Caco-2 (cell line): ENCODE data around the gene ZNF264. TPM values are rescaled to one million over a fixed set of nuclear protein-coding genes. Genes with fewer than 3 reads are reported as not detected.

Source experiments
- BruUV-seq: library from RNA; stranded (reverse); fragments of 400-500 nt; replicated peaks from 2 replicates; lab custom pipeline; 2021; lab: Mats Ljungman, UMichigan
- CTCF ChIA-PET: fragments of 300-600 bp; sonication (Branson Sonifier 250); formaldehyde crosslinking; loops from one replicate; lab custom pipeline; 2022; ENCODE audit warnings: antibody characterized with exemption; lab: Charles Lee
- POLR2A ChIA-PET: fragments of 300-600 bp; sonication (Branson Sonifier 250); formaldehyde crosslinking; loops from one replicate; lab custom pipeline; 2022; ENCODE audit warnings: antibody characterized with exemption; lab: Charles Lee
- DNase-seq, 2 experiments: peaks; one replicate each; pipeline versions ENCODE4 v3.0.0 to v3.0.0-alpha.2; 2020 to 2022
- H3K27me3 ChIP-seq: replicated peaks from 2 replicates; pipeline ENCODE4 v1.6.0; 2011; ENCODE audit warnings: low read length; ENCODE audit not compliant: control insufficient read depth, insufficient read depth
- H3K36me3 ChIP-seq: 2 replicates; pipeline ENCODE4 v1.5.1; 2011; ENCODE audit warnings: low read length; ENCODE audit not compliant: control insufficient read depth, insufficient read depth
- H3K4me1 ChIP-seq: fragments of 250-450 bp; sonication (Bioruptor Pico); 2 replicates; pipeline ENCODE4 v1.5.1; 2020; ENCODE audit warnings: mild to moderate bottlenecking
- H3K4me3 ChIP-seq: 2 replicates; pipeline ENCODE4 v1.5.1; 2011; ENCODE audit warnings: low read depth, mild to moderate bottlenecking, control low read depth, low read length
- H3K9me3 ChIP-seq: fragments of 250-450 bp; sonication (Bioruptor Pico); 2 replicates; pipeline ENCODE4 v1.5.1; 2020; ENCODE audit warnings: mild to moderate bottlenecking, moderate library complexity
- H3K27ac Mint-ChIP-seq: one replicate; pipeline ENCODE4 v1.8.0; 2022; ENCODE audit warnings: mixed read lengths; ENCODE audit not compliant: unreplicated experiment
- H3K27me3 Mint-ChIP-seq: one replicate; pipeline ENCODE4 v1.8.0; 2022; ENCODE audit warnings: mixed read lengths; ENCODE audit not compliant: insufficient read depth, unreplicated experiment
- H3K36me3 Mint-ChIP-seq: one replicate; pipeline ENCODE4 v1.8.0; 2022; ENCODE audit warnings: mild to moderate bottlenecking, mixed read lengths; ENCODE audit not compliant: insufficient read depth, unreplicated experiment
- H3K4me1 Mint-ChIP-seq: one replicate; pipeline ENCODE4 v1.8.0; 2022; ENCODE audit warnings: low read depth, mixed read lengths; ENCODE audit not compliant: unreplicated experiment
- H3K4me3 Mint-ChIP-seq: one replicate; pipeline ENCODE4 v1.8.0; 2022; ENCODE audit warnings: mild to moderate bottlenecking, moderate library complexity, mixed read lengths; ENCODE audit not compliant: unreplicated experiment
- H3K9me3 Mint-ChIP-seq: one replicate; pipeline ENCODE4 v1.8.0; 2022; ENCODE audit warnings: mixed read lengths; ENCODE audit not compliant: unreplicated experiment
- intact Hi-C: fragments of 100-400 bp; cut with micrococcal nuclease; formaldehyde crosslinking; loops from one replicate; pipeline ENCODE4 v1.10.0; 2022; ENCODE audit not compliant: unreplicated experiment
- total RNA-seq: library from RNA; stranded (reverse); gene quantifications from 2 replicates; pipeline ENCODE4 v1.2.3, GENCODE V29; 2022
- TF ChIP-seq, protein P1 (sequence below), 2 experiments: fragments of 200-600 bp in 1 of 2; IDR thresholded peaks; 1 replicate in 1 of 2; 2 replicates in 1 of 2; pipeline versions ENCODE4 v1.5.1 to v1.8.0; 2011 to 2022; ENCODE audit warnings: antibody characterized with exemption in 1 of 2, control low read depth in 1 of 2, inconsistent platforms in 1 of 2, low read depth in 1 of 2, low read length in 1 of 2, mild to moderate bottlenecking in 1 of 2, moderate library complexity in 1 of 2; ENCODE audit not compliant: insufficient read depth in 1 of 2, severe bottlenecking in 1 of 2, unreplicated experiment in 1 of 2

The ZNF264 gene
- total RNA-seq, 1 experiment from 2014 or later: 24.9 TPM

DNA sequence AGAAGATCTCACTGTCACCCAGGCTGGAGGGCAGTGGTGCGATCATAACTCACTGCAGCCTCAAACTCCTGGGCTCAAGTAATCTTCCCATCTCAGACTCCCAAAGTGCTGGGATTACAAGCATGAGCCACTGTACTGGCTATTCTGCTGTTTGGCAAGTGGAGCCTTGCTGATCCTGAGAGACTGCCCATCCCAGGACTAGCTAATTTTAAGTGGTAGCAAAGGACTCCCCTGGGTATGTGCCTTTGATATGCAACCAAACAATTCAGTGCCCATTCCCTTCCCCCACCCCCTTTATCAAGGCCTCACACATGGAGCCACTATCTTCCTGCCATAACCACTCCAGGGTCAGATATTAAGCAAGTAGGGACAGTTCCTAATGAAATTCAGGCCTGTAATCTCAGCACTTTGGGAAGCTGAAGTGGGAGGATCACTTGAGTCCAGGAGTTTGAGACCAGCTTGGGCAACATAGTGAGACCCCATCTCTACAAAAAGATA is 72.0 kb downstream of the ZNF264 start:
- BruUV-seq: no TSS peak
- no peak for DNase-seq
- H3K4me3 Mint-ChIP-seq: no peak overlapping the region
- Histone ChIP-seq H3K4me1 (peaks cover 9% of the 10 kb centered on the region; the same call in 1 of the 2 replicates), H3K36me3 (no peaks in the 10 kb centered on the region), H3K27me3 (no peaks in the 10 kb centered on the region), H3K9me3 (no peaks in the 10 kb centered on the region), H3K4me3 (no peak overlapping the region)
- H3K9me3 Mint-ChIP-seq: no peaks in the 10 kb centered on the region
- H3K27me3 Mint-ChIP-seq: no peaks in the 10 kb centered on the region
- TF ChIP-seq, protein P1, sequence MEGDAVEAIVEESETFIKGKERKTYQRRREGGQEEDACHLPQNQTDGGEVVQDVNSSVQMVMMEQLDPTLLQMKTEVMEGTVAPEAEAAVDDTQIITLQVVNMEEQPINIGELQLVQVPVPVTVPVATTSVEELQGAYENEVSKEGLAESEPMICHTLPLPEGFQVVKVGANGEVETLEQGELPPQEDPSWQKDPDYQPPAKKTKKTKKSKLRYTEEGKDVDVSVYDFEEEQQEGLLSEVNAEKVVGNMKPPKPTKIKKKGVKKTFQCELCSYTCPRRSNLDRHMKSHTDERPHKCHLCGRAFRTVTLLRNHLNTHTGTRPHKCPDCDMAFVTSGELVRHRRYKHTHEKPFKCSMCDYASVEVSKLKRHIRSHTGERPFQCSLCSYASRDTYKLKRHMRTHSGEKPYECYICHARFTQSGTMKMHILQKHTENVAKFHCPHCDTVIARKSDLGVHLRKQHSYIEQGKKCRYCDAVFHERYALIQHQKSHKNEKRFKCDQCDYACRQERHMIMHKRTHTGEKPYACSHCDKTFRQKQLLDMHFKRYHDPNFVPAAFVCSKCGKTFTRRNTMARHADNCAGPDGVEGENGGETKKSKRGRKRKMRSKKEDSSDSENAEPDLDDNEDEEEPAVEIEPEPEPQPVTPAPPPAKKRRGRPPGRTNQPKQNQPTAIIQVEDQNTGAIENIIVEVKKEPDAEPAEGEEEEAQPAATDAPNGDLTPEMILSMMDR (IDR thresholded peaks at IDR 0.05; ENCODE audit: insufficient read depth in 1 of 2, low read depth in 1 of 2, low read length in 1 of 2, severe bottlenecking in 1 of 2, unreplicated experiment in 1 of 2): no peak
- H3K27ac Mint-ChIP-seq: no peak overlapping the region
- intact Hi-C loops: no loop called here
- H3K36me3 Mint-ChIP-seq: peaks cover 39% of the 10 kb centered on the region
- ChIA-PET POLR2A (no interaction called here), CTCF (no interaction called here)
- H3K4me1 Mint-ChIP-seq: peaks cover 19% of the 10 kb centered on the region

GRCh38 chr19:57267291-57267690 is 76.0 kb downstream of the ZNF264 start:
- Histone ChIP-seq H3K27me3 (no peaks in the 10 kb centered on the region), H3K4me1 (peaks cover 9% of the 10 kb centered on the region; the same call in 1 of the 2 replicates), H3K4me3 (no peak overlapping the region), H3K9me3 (no peaks in the 10 kb centered on the region), H3K36me3 (no peaks in the 10 kb centered on the region)
- intact Hi-C loops: loop anchor here (1.0 kb wide), 1 partner anchor 13 kb away; the partner anchor contains the start of gene ZNF460
- POLR2A ChIA-PET: no interaction called here
- Mint-ChIP-seq H3K36me3 (peaks cover 15% of the 10 kb centered on the region), H3K4me1 (peaks cover 19% of the 10 kb centered on the region), H3K27ac (no peak overlapping the region), H3K27me3 (no peaks in the 10 kb centered on the region), H3K9me3 (no peaks in the 10 kb centered on the region), H3K4me3 (no peak overlapping the region)
- no TSS peak for BruUV-seq
- CTCF ChIA-PET: no interaction called here
- TF ChIP-seq, protein P1 (IDR thresholded peaks at IDR 0.05; ENCODE audit: insufficient read depth in 1 of 2, low read depth in 1 of 2, low read length in 1 of 2, severe bottlenecking in 1 of 2, unreplicated experiment in 1 of 2): no peak
- peak; percentile 30 to 52 for DNase-seq

GRCh38 chr19:57269515-57270250 is 78.4 kb downstream of the ZNF264 start:
- Mint-ChIP-seq H3K27ac (no peak overlapping the region), H3K4me3 (no peak overlapping the region), H3K27me3 (no peaks in the 10 kb centered on the region), H3K4me1 (peaks cover 19% of the 10 kb centered on the region), H3K36me3 (peaks cover 8% of the 10 kb centered on the region), H3K9me3 (no peaks in the 10 kb centered on the region)
- Histone ChIP-seq H3K4me3 (no peak overlapping the region), H3K4me1 (peaks cover 9% of the 10 kb centered on the region; the same call in 1 of the 2 replicates), H3K9me3 (no peaks in the 10 kb centered on the region), H3K36me3 (no peaks in the 10 kb centered on the region; the same call in 1 of the 2 replicates), H3K27me3 (no peaks in the 10 kb centered on the region)
- intact Hi-C loops: no loop called here
- no peak for DNase-seq
- POLR2A ChIA-PET: no interaction called here
- TF ChIP-seq, protein P1 (IDR thresholded peaks at IDR 0.05; ENCODE audit: insufficient read depth in 1 of 2, low read depth in 1 of 2, low read length in 1 of 2, severe bottlenecking in 1 of 2, unreplicated experiment in 1 of 2): no peak
- BruUV-seq: no TSS peak
- CTCF ChIA-PET: no interaction called here
